H9 (cell line): ENCODE measurements around the gene FGD6. TPM values are rescaled to one million over a fixed set of nuclear protein-coding genes. Genes with fewer than 3 reads are reported as not detected.

Experiments used
- DNase-seq: peaks from one replicate; pipeline ENCODE4 v3.0.0-alpha.2; 2017
- H2AFZ ChIP-seq: one replicate; pipeline ENCODE4 v1.6.1; 2013; ENCODE audit warnings: mild to moderate bottlenecking, low read length, control low read depth, moderate library complexity
- H2AK5ac ChIP-seq: 2 replicates; pipeline ENCODE4 v1.6.1; 2013; ENCODE audit warnings: low read length, control low read depth, mixed read lengths; ENCODE audit not compliant: insufficient read length
- H2BK120ac ChIP-seq: one replicate; pipeline ENCODE4 v1.6.1; 2013; ENCODE audit warnings: low read depth, mild to moderate bottlenecking, low read length, control low read depth, inconsistent platforms; ENCODE audit not compliant: poor library complexity, severe bottlenecking
- H2BK12ac ChIP-seq: 2 replicates; pipeline ENCODE4 v1.6.1; 2013; ENCODE audit warnings: low read length, control low read depth, mixed read lengths, low read depth; ENCODE audit not compliant: insufficient read length
- H2BK15ac ChIP-seq: 2 replicates; pipeline ENCODE4 v1.6.1; 2013; ENCODE audit warnings: low read depth, low read length, control low read depth
- H2BK20ac ChIP-seq: one replicate; pipeline ENCODE4 v1.6.1; 2013; ENCODE audit warnings: low read depth, mild to moderate bottlenecking, low read length, control low read depth, inconsistent platforms; ENCODE audit not compliant: poor library complexity, severe bottlenecking
- H2BK5ac ChIP-seq: 2 replicates; pipeline ENCODE4 v1.6.1; 2013; ENCODE audit warnings: low read length, control low read depth, mixed read lengths; ENCODE audit not compliant: insufficient read length
- H3K14ac ChIP-seq: 2 replicates; pipeline ENCODE4 v1.6.1; 2013; ENCODE audit warnings: low read length, control low read depth; ENCODE audit not compliant: insufficient read depth
- H3K18ac ChIP-seq: 2 replicates; pipeline ENCODE4 v1.6.1; 2013; ENCODE audit warnings: low read depth, mild to moderate bottlenecking, mixed read lengths, low read length, control low read depth; ENCODE audit not compliant: insufficient read length
- H3K23ac ChIP-seq: 2 replicates; pipeline ENCODE4 v1.6.1; 2013; ENCODE audit warnings: low read length, control low read depth, mixed read lengths, low read depth; ENCODE audit not compliant: insufficient read length
- H3K23me2 ChIP-seq: 2 replicates; pipeline ENCODE4 v1.6.1; 2013; ENCODE audit warnings: low read depth, mild to moderate bottlenecking, mixed read lengths, low read length, control low read depth; ENCODE audit not compliant: insufficient read length, poor library complexity, severe bottlenecking
- H3K27ac ChIP-seq: 2 replicates; pipeline ENCODE4 v1.5.1; 2013; ENCODE audit warnings: low read length, control low read depth, mixed read lengths, low read depth; ENCODE audit not compliant: insufficient read length
- H3K27me3 ChIP-seq: 2 replicates; pipeline ENCODE4 v1.6.1; 2013; ENCODE audit warnings: low read length, control low read depth, inconsistent platforms; ENCODE audit not compliant: insufficient read depth
- H3K4ac ChIP-seq: 2 replicates; pipeline ENCODE4 v1.6.1; 2013; ENCODE audit warnings: low read depth, mild to moderate bottlenecking, control low read depth, inconsistent platforms, low read length, moderate library complexity
- H3K4me1 ChIP-seq: 2 replicates; pipeline ENCODE4 v1.6.1; 2013; ENCODE audit warnings: low read length, control low read depth, inconsistent platforms; ENCODE audit not compliant: insufficient read depth
- H3K4me2 ChIP-seq: 2 replicates; pipeline ENCODE4 v1.6.1; 2013; ENCODE audit warnings: low read length, control low read depth, mixed read lengths; ENCODE audit not compliant: insufficient read length, insufficient read depth
- H3K56ac ChIP-seq: 2 replicates; pipeline ENCODE4 v1.6.1; 2013; ENCODE audit warnings: low read depth, mild to moderate bottlenecking, mixed read lengths, low read length, control low read depth; ENCODE audit not compliant: insufficient read length
- H3K79me1 ChIP-seq: 2 replicates; pipeline ENCODE4 v1.6.1; 2013; ENCODE audit warnings: low read depth, mild to moderate bottlenecking, moderate library complexity, low read length, control low read depth, inconsistent platforms; ENCODE audit not compliant: insufficient read depth, poor library complexity, severe bottlenecking
- H3K79me2 ChIP-seq: 2 replicates; pipeline ENCODE4 v1.6.1; 2013; ENCODE audit warnings: low read length, control low read depth, inconsistent platforms; ENCODE audit not compliant: insufficient read depth
- H3K9ac ChIP-seq: 2 replicates; pipeline ENCODE4 v1.6.1; 2013; ENCODE audit warnings: low read length, control low read depth, mixed read lengths; ENCODE audit not compliant: insufficient read length; ENCODE audit errors: extremely low read depth
- H3K9me3 ChIP-seq: one replicate; pipeline ENCODE4 v1.6.1; 2013; ENCODE audit warnings: low read depth, low read length, inconsistent platforms; ENCODE audit not compliant: control insufficient read depth
- H3T11ph ChIP-seq: one replicate; pipeline ENCODE4 v1.6.1; 2013; ENCODE audit warnings: mild to moderate bottlenecking, low read length, control low read depth, inconsistent platforms
- H4K20me1 ChIP-seq: one replicate; pipeline ENCODE4 v1.6.1; 2013; ENCODE audit not compliant: control insufficient read depth, insufficient read length, insufficient read depth
- H4K5ac ChIP-seq: 2 replicates; pipeline ENCODE4 v1.6.1; 2013; ENCODE audit warnings: low read depth, mild to moderate bottlenecking, mixed read lengths, low read length, control low read depth; ENCODE audit not compliant: insufficient read length
- H4K8ac ChIP-seq: replicated peaks from 2 replicates; pipeline ENCODE4 v1.6.1; 2013; ENCODE audit warnings: low read length, control low read depth, mixed read lengths, low read depth; ENCODE audit not compliant: insufficient read length
- H4K91ac ChIP-seq: 2 replicates; pipeline ENCODE4 v1.6.1; 2013; ENCODE audit warnings: low read depth, mild to moderate bottlenecking, moderate library complexity, mixed read lengths, low read length, control low read depth; ENCODE audit not compliant: insufficient read length
- H3K27ac Mint-ChIP-seq, 3 experiments: 2 replicates in 2 of 3; 3 replicates in 1 of 3; pipeline ENCODE4 v1.8.0; 2020 to 2021; ENCODE audit warnings: mixed read lengths in 3 of 3, mild to moderate bottlenecking in 1 of 3, moderate library complexity in 1 of 3
- H3K27me3 Mint-ChIP-seq: 2 replicates; pipeline ENCODE4 v1.8.0; 2021; ENCODE audit warnings: low read depth, mild to moderate bottlenecking, moderate library complexity, mixed read lengths
- H3K36me3 Mint-ChIP-seq, 3 experiments: 2 replicates in 2 of 3; 3 replicates in 1 of 3; pipeline ENCODE4 v1.8.0; 2020 to 2021; ENCODE audit warnings: low read depth in 3 of 3, mixed read lengths in 3 of 3; ENCODE audit not compliant: insufficient read depth in 1 of 3
- H3K4me1 Mint-ChIP-seq, 2 experiments: 2 replicates each; pipeline ENCODE4 v1.8.0; 2020; ENCODE audit warnings: mixed read lengths in 2 of 2
- H3K4me3 Mint-ChIP-seq, 2 experiments: 2 replicates in 1 of 2; 3 replicates in 1 of 2; pipeline ENCODE4 v1.8.0; 2020 to 2021; ENCODE audit warnings: mild to moderate bottlenecking in 2 of 2, mixed read lengths in 2 of 2, moderate library complexity in 1 of 2
- H3K9me3 Mint-ChIP-seq, 2 experiments: 2 replicates in 1 of 2; 3 replicates in 1 of 2; pipeline ENCODE4 v1.8.0; 2020; ENCODE audit warnings: mild to moderate bottlenecking in 2 of 2, mixed read lengths in 2 of 2, moderate library complexity in 1 of 2
- total RNA-seq: library from RNA; stranded (reverse); gene quantifications from 2 replicates; pipeline ENCODE4 v1.2.1, GENCODE V29; 2021
- TF ChIP-seq, protein P1 (sequence below): fragments of 200-600 bp; sonication (generic); conservative IDR thresholded peaks from 3 replicates; pipeline ENCODE4 v1.8.0; 2021; ENCODE audit warnings: antibody characterized with exemption, mild to moderate bottlenecking

FGD6 gene
- total RNA-seq, 1 experiment from 2014 or later = 39.5 TPM

DNA sequence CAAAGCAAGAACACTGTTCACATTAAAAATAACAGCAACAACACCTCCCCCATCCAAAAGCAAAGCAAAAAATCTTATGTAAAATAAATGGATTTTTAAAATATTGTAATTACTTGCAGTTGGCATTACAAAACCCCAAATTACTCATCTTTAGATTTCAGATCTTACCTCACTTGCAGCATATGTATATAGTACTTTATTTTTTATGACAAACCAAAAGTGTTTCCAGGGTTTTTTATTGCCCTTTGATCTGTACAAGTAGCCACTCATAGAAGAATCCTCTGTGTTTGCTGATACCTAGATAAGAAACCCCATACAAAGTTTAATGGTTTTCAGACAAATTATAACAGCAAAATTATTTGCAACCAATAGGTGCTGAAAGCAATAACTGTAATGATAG is 131.7 kb downstream of the FGD6 start:
- H3K27ac ChIP-seq = no peak overlapping the region
- peaks cover 10 to 60% (median 33%) of the 10 kb centered on the region in 3 experiments; a peak in 6 of 7 replicates for H3K36me3 Mint-ChIP-seq
- H2BK12ac ChIP-seq = no peak overlapping the region
- H2AFZ ChIP-seq = no peak overlapping the region
- TF ChIP-seq, protein P1, sequence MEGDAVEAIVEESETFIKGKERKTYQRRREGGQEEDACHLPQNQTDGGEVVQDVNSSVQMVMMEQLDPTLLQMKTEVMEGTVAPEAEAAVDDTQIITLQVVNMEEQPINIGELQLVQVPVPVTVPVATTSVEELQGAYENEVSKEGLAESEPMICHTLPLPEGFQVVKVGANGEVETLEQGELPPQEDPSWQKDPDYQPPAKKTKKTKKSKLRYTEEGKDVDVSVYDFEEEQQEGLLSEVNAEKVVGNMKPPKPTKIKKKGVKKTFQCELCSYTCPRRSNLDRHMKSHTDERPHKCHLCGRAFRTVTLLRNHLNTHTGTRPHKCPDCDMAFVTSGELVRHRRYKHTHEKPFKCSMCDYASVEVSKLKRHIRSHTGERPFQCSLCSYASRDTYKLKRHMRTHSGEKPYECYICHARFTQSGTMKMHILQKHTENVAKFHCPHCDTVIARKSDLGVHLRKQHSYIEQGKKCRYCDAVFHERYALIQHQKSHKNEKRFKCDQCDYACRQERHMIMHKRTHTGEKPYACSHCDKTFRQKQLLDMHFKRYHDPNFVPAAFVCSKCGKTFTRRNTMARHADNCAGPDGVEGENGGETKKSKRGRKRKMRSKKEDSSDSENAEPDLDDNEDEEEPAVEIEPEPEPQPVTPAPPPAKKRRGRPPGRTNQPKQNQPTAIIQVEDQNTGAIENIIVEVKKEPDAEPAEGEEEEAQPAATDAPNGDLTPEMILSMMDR = no peak
- peaks cover 0 to 3% of the 10 kb centered on the region in 2 experiments; a peak in 2 of 4 replicates for H3K4me1 Mint-ChIP-seq
- no peak overlapping the region for H4K91ac ChIP-seq
- H4K8ac ChIP-seq = no peak overlapping the region
- no peak overlapping the region for H3K27ac Mint-ChIP-seq
- no peak overlapping the region for H3K56ac ChIP-seq
- no peaks in the 10 kb centered on the region for H3K23me2 ChIP-seq
- H3K4me1 ChIP-seq = no peaks in the 10 kb centered on the region
- H2BK20ac ChIP-seq = no peak overlapping the region
- no peaks in the 10 kb centered on the region for H3K9me3 Mint-ChIP-seq
- no peak overlapping the region for H3K9ac ChIP-seq
- H3K4me3 Mint-ChIP-seq = no peak overlapping the region
- H4K20me1 ChIP-seq = no peaks in the 10 kb centered on the region
- H3K4me2 ChIP-seq = no peak overlapping the region
- H3K79me2 ChIP-seq = no peaks in the 10 kb centered on the region
- no peak overlapping the region for H2BK5ac ChIP-seq
- H2BK120ac ChIP-seq = no peak overlapping the region
- H2AK5ac ChIP-seq = no peak overlapping the region
- no peak overlapping the region for H3K4ac ChIP-seq
- no peak overlapping the region for H3K23ac ChIP-seq
- no peak overlapping the region for H3T11ph ChIP-seq
- no peak for DNase-seq
- H3K79me1 ChIP-seq = no peaks in the 10 kb centered on the region
- H3K9me3 ChIP-seq = no peaks in the 10 kb centered on the region
- no peak overlapping the region for H2BK15ac ChIP-seq
- no peak overlapping the region for H3K18ac ChIP-seq
- no peaks in the 10 kb centered on the region for H3K27me3 Mint-ChIP-seq
- H3K27me3 ChIP-seq = no peaks in the 10 kb centered on the region
- no peak overlapping the region for H4K5ac ChIP-seq
- no peak overlapping the region for H3K14ac ChIP-seq
